DND-41 (cell line): ENCODE measurements around the gene ATG5.

Source experiments
- CTCF ChIP-seq: IDR thresholded peaks from 2 replicates; pipeline ENCODE4 v1.5.1; 2012; ENCODE audit warnings: borderline replicate concordance, low read length, moderate library complexity, mild to moderate bottlenecking; ENCODE audit not compliant: poor library complexity, severe bottlenecking; ENCODE audit errors: extremely low read depth
- EZH2 ChIP-seq: IDR thresholded peaks from 3 replicates; pipeline ENCODE4 v1.6.1; 2012; ENCODE audit warnings: borderline replicate concordance, low read depth, mild to moderate bottlenecking, moderate library complexity, low read length, inconsistent platforms; ENCODE audit not compliant: severe bottlenecking

- TF ChIP-seq EZH2 (no peak), CTCF (no peak)
Measured at GRCh38 chr6:106194949-106195921, 130.3 kb downstream of the ATG5 start.
